Fibroblast of villous mesenchyme (primary cell): ENCODE data around the gene ZFPM1. TPM values are rescaled to one million over a fixed set of nuclear protein-coding genes. Genes with fewer than 3 reads are reported as not detected.

Experiments
- DNase-seq: peaks from one replicate; pipeline ENCODE4 v3.0.0-alpha.2; 2010; ENCODE audit warnings: low read depth
- H3K4me3 ChIP-seq: 2 replicates; pipeline ENCODE4 v1.5.1; 2011; ENCODE audit warnings: low read depth, mild to moderate bottlenecking, low read length
- CTCF ChIP-seq: IDR thresholded peaks from 2 replicates; pipeline ENCODE4 v1.5.1; 2012; ENCODE audit warnings: low read depth, mild to moderate bottlenecking, low read length; ENCODE audit not compliant: insufficient read depth
- total RNA-seq: library from RNA; depleted of rRNA; stranded (reverse); fragments of >200 nt; gene quantifications from 2 replicates; pipeline ENCODE4 v1.2.3, GENCODE V29; 2012

Gene ZFPM1
- total RNA-seq, 1 donor: 2.6 TPM

- no peak for TF ChIP-seq CTCF
- peak overlapping the region; percentile 52 for H3K4me3 ChIP-seq
- peak; percentile 52 for DNase-seq
Observed at GRCh38 chr16:88533932-88534637, 81.0 kb downstream of the ZFPM1 start.

- no peak for TF ChIP-seq CTCF
- DNase-seq: peak; percentile 42
- peak overlapping the region; percentile 52 for H3K4me3 ChIP-seq
Observed at GRCh38 chr16:88534638-88535190, 81.6 kb downstream of the ZFPM1 start.

- TF ChIP-seq CTCF: no peak
- no peak overlapping the region for H3K4me3 ChIP-seq
Observed at GRCh38 chr16:88535191-88535856, 82.2 kb downstream of the ZFPM1 start.

GRCh38 chr16:88535857-88536222 lies 82.8 kb downstream of the ZFPM1 start:
- H3K4me3 ChIP-seq: no peak overlapping the region
- DNase-seq: no peak
- no peak for TF ChIP-seq CTCF

More at GRCh38 chr16:88535191-88535856, 82.2 kb downstream of the ZFPM1 start:
- no peak for DNase-seq

- no peak for TF ChIP-seq CTCF
- DNase-seq: no peak
- no peak overlapping the region for H3K4me3 ChIP-seq
Observed at GRCh38 chr16:88536510-88536909, 83.4 kb downstream of the ZFPM1 start.

GRCh38 chr16:88536971-88537751 lies 84.1 kb downstream of the ZFPM1 start:
- no peak for DNase-seq
- H3K4me3 ChIP-seq: no peak overlapping the region
- TF ChIP-seq CTCF: no peak
